CD4-positive, alpha-beta memory T cell (primary cell): ENCODE results near the gene RBM44. TPM values are rescaled to one million over a fixed set of nuclear protein-coding genes. Genes with fewer than 3 reads are reported as not detected.

Experiments used
- CTCF ChIA-PET: fragments of 350-600 bp; sonication (Branson Sonifier 250); formaldehyde crosslinking; loops from one replicate; lab custom pipeline; 2021; ENCODE audit warnings: inconsistent platforms; ENCODE audit not compliant: partially characterized antibody; lab: Charles Lee
- POLR2A ChIA-PET: fragments of 350-600 bp; sonication (Branson Sonifier 250); formaldehyde crosslinking; loops from one replicate; lab custom pipeline; 2021; ENCODE audit not compliant: partially characterized antibody; lab: Charles Lee
- DNase-seq, 5 donors: peaks; one replicate each; pipeline versions ENCODE4 v3.0.0 to v3.0.0-alpha.2; 2020 to 2022; ENCODE audit warnings: mixed read lengths in 1 of 5
- H3K27ac ChIP-seq: one replicate; pipeline ENCODE4 v1.7.0; 2013; ENCODE audit warnings: low read depth, low read length
- H3K27me3 ChIP-seq: 2 replicates; pipeline ENCODE4 v1.7.0; 2013; ENCODE audit warnings: mild to moderate bottlenecking, low read length, moderate library complexity; ENCODE audit not compliant: insufficient read depth
- H3K36me3 ChIP-seq: 2 replicates; pipeline ENCODE4 v1.7.0; 2013; ENCODE audit warnings: mild to moderate bottlenecking, low read length, moderate library complexity; ENCODE audit not compliant: insufficient read depth
- H3K4me1 ChIP-seq: 2 replicates; pipeline ENCODE4 v1.7.0; 2013; ENCODE audit warnings: mild to moderate bottlenecking, low read length, moderate library complexity; ENCODE audit not compliant: insufficient read depth
- H3K4me3 ChIP-seq, 2 donors: one replicate each; pipeline ENCODE4 v1.7.0; 2013; ENCODE audit warnings: low read length in 2 of 2, mild to moderate bottlenecking in 1 of 2
- H3K9me3 ChIP-seq, 2 donors: one replicate each; pipeline ENCODE4 v1.7.0; 2013; ENCODE audit warnings: low read length in 2 of 2, control low read depth in 1 of 2; ENCODE audit not compliant: control insufficient read depth in 1 of 2
- H3K27ac Mint-ChIP-seq, 7 donors: one replicate each; pipeline ENCODE4 v1.8.0; 2020 to 2021; ENCODE audit warnings: mixed read lengths in 7 of 7, mild to moderate bottlenecking in 6 of 7, inconsistent platforms in 3 of 7, moderate library complexity in 3 of 7
- H3K27me3 Mint-ChIP-seq, 2 donors: one replicate each; pipeline ENCODE4 v1.8.0; 2020 to 2021; ENCODE audit warnings: mixed read lengths in 2 of 2
- H3K36me3 Mint-ChIP-seq, 2 donors: one replicate each; pipeline ENCODE4 v1.8.0; 2020 to 2021; ENCODE audit warnings: mixed read lengths in 2 of 2, inconsistent platforms in 1 of 2, mild to moderate bottlenecking in 1 of 2
- H3K4me1 Mint-ChIP-seq, 4 donors: one replicate each; pipeline ENCODE4 v1.8.0; 2020 to 2021; ENCODE audit warnings: mixed read lengths in 4 of 4, mild to moderate bottlenecking in 1 of 4
- H3K4me3 Mint-ChIP-seq, 8 donors: one replicate each; pipeline ENCODE4 v1.8.0; 2020 to 2021; ENCODE audit warnings: mixed read lengths in 8 of 8, mild to moderate bottlenecking in 7 of 8, moderate library complexity in 6 of 8, inconsistent platforms in 3 of 8
- H3K9me3 Mint-ChIP-seq, 8 donors: one replicate each; pipeline ENCODE4 v1.8.0; 2020 to 2021; ENCODE audit warnings: mixed read lengths in 8 of 8, mild to moderate bottlenecking in 5 of 8, inconsistent platforms in 3 of 8, moderate library complexity in 1 of 8
- intact Hi-C: fragments of 100-400 bp; cut with micrococcal nuclease; formaldehyde crosslinking; loops from one replicate; pipeline ENCODE4 v1.15.1; 2023
- polyA plus RNA-seq, 2 donors: library from polyadenylated mRNA; unstranded; fragments of 300-500 nt; fragmentation: Illumina TruSeq; gene quantifications; one replicate each; pipeline ENCODE4 v1.2.3, GENCODE V29; 2021
- total RNA-seq, 2 experiments: library from RNA; stranded (reverse); gene quantifications; one replicate each; pipeline ENCODE4 v1.2.3, GENCODE V29; 2021

RBM44 gene
- total and polyA plus RNA-seq, 4 experiments from 2014 or later = 0.17 to 1.1 (median 0.47) TPM

DNA sequence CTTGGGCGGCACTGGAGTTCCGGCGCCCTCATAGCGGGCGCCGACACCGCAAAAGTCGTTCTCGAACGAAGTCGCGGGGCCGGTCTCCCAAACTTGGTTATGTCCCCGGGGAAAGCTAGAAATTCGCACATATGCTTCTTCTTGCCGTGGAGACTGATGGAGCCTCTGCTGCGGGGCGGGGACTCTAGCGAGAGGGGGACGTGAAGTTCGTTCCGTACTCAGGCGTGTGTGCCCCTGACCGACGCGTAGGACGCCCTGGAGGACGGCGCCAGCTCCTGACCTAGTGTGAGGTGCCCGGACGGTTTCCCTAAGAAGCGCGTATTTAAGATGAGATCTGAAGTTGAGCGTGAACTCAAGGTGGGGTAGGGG is 465 bp downstream of the RBM44 start:
- no peaks in the 10 kb centered on the region for H3K36me3 ChIP-seq
- POLR2A ChIA-PET = no interaction called here
- H3K4me3 Mint-ChIP-seq = no peak overlapping the region
- peaks cover 0 to 15% of the 10 kb centered on the region in 2 donors for H3K36me3 Mint-ChIP-seq
- intact Hi-C loops = no loop called here
- no peaks in the 10 kb centered on the region for H3K4me1 ChIP-seq
- no peaks in the 10 kb centered on the region for H3K9me3 ChIP-seq
- H3K27ac ChIP-seq = no peak overlapping the region
- H3K27me3 ChIP-seq = no peaks in the 10 kb centered on the region
- CTCF ChIA-PET = no interaction called here
- no peaks in the 10 kb centered on the region for H3K4me1 Mint-ChIP-seq
- no peak for DNase-seq
- no peaks in the 10 kb centered on the region for H3K27me3 Mint-ChIP-seq
- H3K27ac Mint-ChIP-seq = peak overlapping the region in 1 of 7 donors; percentile 41
- no peak overlapping the region for H3K4me3 ChIP-seq
- H3K9me3 Mint-ChIP-seq = peaks cover 0 to 14% (median 0%) of the 10 kb centered on the region in 8 donors

DNA sequence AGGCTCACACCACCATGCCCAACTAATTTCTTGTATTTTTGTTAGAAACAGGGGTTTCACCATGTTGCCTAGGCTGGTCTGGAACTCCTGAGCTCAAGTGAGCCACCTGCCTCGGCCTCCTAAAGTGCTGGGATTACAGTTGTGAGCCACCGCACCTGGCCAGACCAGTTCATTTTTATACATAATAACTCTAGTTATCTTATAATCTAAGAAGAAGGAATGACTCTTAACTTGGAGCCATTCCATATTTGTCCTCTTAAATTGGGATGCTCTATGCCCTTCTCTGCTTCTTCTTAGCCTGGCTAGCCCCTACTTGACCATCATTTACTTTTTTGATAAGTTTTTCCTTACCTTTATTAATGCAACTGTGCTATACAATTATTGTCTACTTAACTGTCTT is 2.9 kb downstream of the RBM44 start:
- Mint-ChIP-seq H3K9me3 (peaks cover 0 to 15% (median 0%) of the 10 kb centered on the region in 8 donors), H3K27ac (no peak overlapping the region), H3K4me1 (no peaks in the 10 kb centered on the region), H3K4me3 (no peak overlapping the region), H3K36me3 (peaks cover 0 to 15% of the 10 kb centered on the region in 2 donors), H3K27me3 (no peaks in the 10 kb centered on the region)
- intact Hi-C loops = no loop called here
- POLR2A ChIA-PET = no interaction called here
- Histone ChIP-seq H3K4me3 (no peak overlapping the region), H3K9me3 (no peaks in the 10 kb centered on the region), H3K27ac (no peak overlapping the region), H3K27me3 (no peaks in the 10 kb centered on the region), H3K36me3 (no peaks in the 10 kb centered on the region), H3K4me1 (no peaks in the 10 kb centered on the region)
- CTCF ChIA-PET = no interaction called here
- no peak for DNase-seq

DNA sequence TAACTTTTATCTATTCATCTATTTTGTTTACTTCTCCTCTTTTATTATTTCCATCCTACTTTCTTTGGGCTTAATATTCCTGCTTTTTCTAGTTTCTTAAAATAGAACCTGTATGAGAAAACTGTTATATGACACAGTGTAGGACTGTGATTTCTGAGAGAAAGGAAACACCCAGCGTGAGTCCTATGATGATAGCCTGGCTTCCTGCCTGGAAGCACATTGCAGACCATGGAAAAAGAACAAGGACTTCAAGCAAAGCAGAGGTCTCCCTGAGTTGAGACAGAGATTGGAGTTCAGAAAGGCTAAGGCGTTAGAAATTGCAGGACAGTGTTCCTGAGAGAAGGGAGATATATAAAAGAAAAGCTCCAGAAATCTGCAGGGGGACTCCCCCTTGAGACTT is 7.8 kb downstream of the RBM44 start:
- Histone ChIP-seq H3K36me3 (no peaks in the 10 kb centered on the region), H3K4me1 (no peaks in the 10 kb centered on the region), H3K27ac (no peak overlapping the region), H3K9me3 (no peaks in the 10 kb centered on the region), H3K4me3 (no peak overlapping the region), H3K27me3 (no peaks in the 10 kb centered on the region)
- H3K9me3 Mint-ChIP-seq = peaks cover 0 to 7% (median 0%) of the 10 kb centered on the region in 8 donors
- H3K27ac Mint-ChIP-seq = no peak overlapping the region
- CTCF ChIA-PET = no interaction called here
- intact Hi-C loops = no loop called here
- H3K4me3 Mint-ChIP-seq = no peak overlapping the region
- no peaks in the 10 kb centered on the region for H3K27me3 Mint-ChIP-seq
- peaks cover 0 to 4% of the 10 kb centered on the region in 2 donors for H3K36me3 Mint-ChIP-seq
- H3K4me1 Mint-ChIP-seq = no peaks in the 10 kb centered on the region
- DNase-seq = no peak
- POLR2A ChIA-PET = no interaction called here

DNA sequence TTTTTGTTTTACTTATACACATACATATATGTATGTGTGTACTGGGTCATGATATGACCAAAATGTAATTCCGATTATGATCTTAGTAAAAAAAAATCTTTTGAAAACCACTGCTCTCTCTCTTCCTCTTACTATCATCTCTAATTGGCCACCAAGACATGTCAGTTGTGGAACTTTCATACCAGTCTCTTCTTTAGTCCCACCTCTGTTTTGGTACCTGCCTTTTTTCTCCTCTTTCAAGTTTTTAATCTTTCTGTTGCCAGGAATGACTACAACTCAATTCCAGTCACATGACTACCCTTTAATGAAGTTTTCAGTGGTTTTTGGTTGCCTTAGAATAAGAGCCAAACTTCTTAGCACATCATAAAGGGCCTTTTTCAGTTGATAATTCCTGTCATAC is 17.1 kb downstream of the RBM44 start:
- H3K4me3 Mint-ChIP-seq = no peak overlapping the region
- Histone ChIP-seq H3K27me3 (no peaks in the 10 kb centered on the region), H3K36me3 (no peaks in the 10 kb centered on the region), H3K4me1 (no peaks in the 10 kb centered on the region), H3K9me3 (no peaks in the 10 kb centered on the region), H3K27ac (no peak overlapping the region), H3K4me3 (no peak overlapping the region)
- ChIA-PET POLR2A (no interaction called here), CTCF (no interaction called here)
- H3K27me3 Mint-ChIP-seq = no peaks in the 10 kb centered on the region
- no peaks in the 10 kb centered on the region for H3K36me3 Mint-ChIP-seq
- H3K27ac Mint-ChIP-seq = peak overlapping the region in 1 of 7 donors; percentile 25
- DNase-seq = no peak
- peaks cover 0 to 11% (median 4%) of the 10 kb centered on the region in 4 donors for H3K4me1 Mint-ChIP-seq
- intact Hi-C loops = no loop called here
- H3K9me3 Mint-ChIP-seq = no peaks in the 10 kb centered on the region

DNA sequence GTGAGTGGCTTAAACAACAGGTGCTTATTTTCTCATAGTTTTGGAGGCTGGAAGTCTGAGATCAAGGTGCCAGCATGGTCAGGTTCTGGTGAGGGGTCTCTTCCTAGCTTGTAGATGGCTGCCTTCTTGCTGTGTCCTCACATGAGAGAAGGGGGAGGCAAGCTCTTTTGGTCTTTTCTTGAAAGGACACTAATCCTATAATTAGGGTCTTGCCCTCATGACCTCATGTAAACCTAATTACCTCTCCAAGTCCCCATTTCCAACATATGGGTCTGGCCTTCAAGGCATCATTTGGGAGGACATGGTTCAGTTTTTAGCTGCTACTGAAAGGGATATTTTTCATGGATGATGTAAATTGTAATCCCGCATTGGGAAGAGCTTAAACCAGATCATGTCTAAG is 18.0 kb downstream of the RBM44 start:
- no peak for DNase-seq
- H3K4me1 Mint-ChIP-seq = peaks cover 0 to 11% (median 4%) of the 10 kb centered on the region in 4 donors
- no peaks in the 10 kb centered on the region for H3K36me3 ChIP-seq
- intact Hi-C loops = no loop called here
- H3K9me3 ChIP-seq = no peaks in the 10 kb centered on the region
- no peaks in the 10 kb centered on the region for H3K9me3 Mint-ChIP-seq
- H3K27ac Mint-ChIP-seq = no peak overlapping the region
- H3K4me1 ChIP-seq = no peaks in the 10 kb centered on the region
- POLR2A ChIA-PET = no interaction called here
- no peak overlapping the region for H3K4me3 Mint-ChIP-seq
- H3K4me3 ChIP-seq = no peak overlapping the region
- H3K27me3 Mint-ChIP-seq = no peaks in the 10 kb centered on the region
- no peaks in the 10 kb centered on the region for H3K36me3 Mint-ChIP-seq
- H3K27ac ChIP-seq = no peak overlapping the region
- CTCF ChIA-PET = no interaction called here
- H3K27me3 ChIP-seq = no peaks in the 10 kb centered on the region

DNA sequence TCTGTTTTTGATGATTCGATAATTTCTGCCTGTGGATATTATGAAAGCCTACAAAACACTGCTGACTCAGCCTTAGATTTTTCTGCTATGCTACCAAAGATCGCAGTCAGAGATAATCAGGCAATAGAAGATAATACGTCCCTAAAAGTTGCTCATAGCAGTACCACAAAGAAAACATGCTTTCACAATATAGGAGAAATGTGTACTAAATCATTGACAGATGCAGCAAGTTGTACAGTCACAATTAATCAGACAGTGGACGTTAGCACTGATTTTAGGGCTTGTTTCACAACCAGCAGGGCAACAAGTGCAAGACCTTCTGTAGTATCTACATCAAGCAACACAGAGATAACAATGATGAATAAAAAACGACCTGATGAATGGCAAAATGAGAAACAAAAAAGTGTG is 19.5 kb downstream of the RBM44 start:
- H3K9me3 ChIP-seq = no peaks in the 10 kb centered on the region
- intact Hi-C loops = no loop called here
- POLR2A ChIA-PET = no interaction called here

DNA sequence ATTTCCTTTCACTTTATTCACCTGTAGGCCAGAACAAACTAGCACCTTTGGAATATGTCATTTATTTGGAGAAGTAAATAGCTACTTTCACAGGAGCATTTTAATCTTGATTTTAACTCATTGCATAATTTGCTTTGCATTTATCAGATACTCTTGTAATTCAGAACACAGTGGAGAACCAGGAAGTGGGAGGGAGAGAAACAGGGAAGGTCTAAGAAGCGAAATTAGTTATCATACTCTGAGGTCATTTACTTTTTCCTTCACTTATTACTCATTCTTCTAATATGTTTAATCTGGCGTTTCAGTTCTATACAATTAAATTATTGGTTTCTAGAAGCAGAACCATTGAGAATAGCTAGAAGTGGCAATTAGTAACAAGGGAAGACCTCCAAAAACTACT is 20.7 kb downstream of the RBM44 start:
- CTCF ChIA-PET = no interaction called here
- Mint-ChIP-seq H3K9me3 (no peaks in the 10 kb centered on the region), H3K36me3 (no peaks in the 10 kb centered on the region), H3K27me3 (no peaks in the 10 kb centered on the region), H3K4me1 (peaks cover 0 to 11% (median 4%) of the 10 kb centered on the region in 4 donors), H3K27ac (no peak overlapping the region), H3K4me3 (peak overlapping the region in 1 of 8 donors; percentile 23)
- H3K27ac ChIP-seq = no peak overlapping the region
- POLR2A ChIA-PET = no interaction called here
- H3K36me3 ChIP-seq = no peaks in the 10 kb centered on the region
- H3K27me3 ChIP-seq = no peaks in the 10 kb centered on the region
- H3K4me1 ChIP-seq = no peaks in the 10 kb centered on the region
- H3K4me3 ChIP-seq = no peak overlapping the region
- no peaks in the 10 kb centered on the region for H3K9me3 ChIP-seq
- DNase-seq = no peak
- intact Hi-C loops = no loop called here

More for the DNA sequence above, 19.5 kb downstream of the RBM44 start:
- CTCF ChIA-PET = no interaction called here
- no peak for DNase-seq
- H3K4me3 ChIP-seq = no peak overlapping the region
- no peaks in the 10 kb centered on the region for H3K36me3 Mint-ChIP-seq
- no peaks in the 10 kb centered on the region for H3K4me1 ChIP-seq
- H3K36me3 ChIP-seq = no peaks in the 10 kb centered on the region
- no peaks in the 10 kb centered on the region for H3K27me3 Mint-ChIP-seq
- no peak overlapping the region for H3K27ac ChIP-seq
- no peaks in the 10 kb centered on the region for H3K9me3 Mint-ChIP-seq
- no peak overlapping the region for H3K27ac Mint-ChIP-seq
- peaks cover 0 to 11% (median 4%) of the 10 kb centered on the region in 4 donors for H3K4me1 Mint-ChIP-seq
- no peaks in the 10 kb centered on the region for H3K27me3 ChIP-seq
- H3K4me3 Mint-ChIP-seq = no peak overlapping the region

DNA sequence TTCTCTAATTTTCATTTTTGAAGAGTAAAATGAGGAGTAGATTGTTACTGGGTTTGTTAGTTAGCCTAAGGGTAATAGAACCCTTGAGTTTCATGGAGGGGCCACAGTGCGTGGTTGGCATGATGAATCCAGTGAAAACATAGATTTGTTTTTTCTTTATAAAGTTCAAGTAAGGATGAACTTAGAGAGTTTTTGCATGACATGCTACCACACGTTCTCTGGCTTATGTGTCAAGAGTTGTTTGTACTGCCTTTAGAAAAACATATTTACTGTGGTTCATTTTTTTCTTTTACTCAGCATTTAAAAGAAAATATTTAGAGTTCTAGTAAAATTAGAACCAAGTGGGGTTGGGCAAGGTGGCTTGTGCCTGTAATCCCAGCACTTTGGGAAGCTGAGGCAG is 21.8 kb downstream of the RBM44 start:
- Mint-ChIP-seq H3K9me3 (no peaks in the 10 kb centered on the region), H3K4me1 (peaks cover 0 to 11% (median 4%) of the 10 kb centered on the region in 4 donors), H3K27me3 (no peaks in the 10 kb centered on the region), H3K4me3 (no peak overlapping the region), H3K27ac (no peak overlapping the region), H3K36me3 (no peaks in the 10 kb centered on the region)
- CTCF ChIA-PET = no interaction called here
- POLR2A ChIA-PET = no interaction called here
- no peak for DNase-seq
- Histone ChIP-seq H3K4me3 (no peak overlapping the region), H3K4me1 (no peaks in the 10 kb centered on the region), H3K27me3 (no peaks in the 10 kb centered on the region), H3K36me3 (no peaks in the 10 kb centered on the region), H3K27ac (no peak overlapping the region), H3K9me3 (no peaks in the 10 kb centered on the region)
- intact Hi-C loops = no loop called here
